HS-5 (cell line): ENCODE data around the gene ACSL5.

Source experiments
- DNase-seq: peaks from one replicate; pipeline ENCODE4 v3.0.0-alpha.2; 2012; ENCODE audit warnings: low read depth

Gene ACSL5

GRCh38 chr10:112465299-112465883 is 91.5 kb downstream of the ACSL5 start:
- no peak for DNase-seq

DNA sequence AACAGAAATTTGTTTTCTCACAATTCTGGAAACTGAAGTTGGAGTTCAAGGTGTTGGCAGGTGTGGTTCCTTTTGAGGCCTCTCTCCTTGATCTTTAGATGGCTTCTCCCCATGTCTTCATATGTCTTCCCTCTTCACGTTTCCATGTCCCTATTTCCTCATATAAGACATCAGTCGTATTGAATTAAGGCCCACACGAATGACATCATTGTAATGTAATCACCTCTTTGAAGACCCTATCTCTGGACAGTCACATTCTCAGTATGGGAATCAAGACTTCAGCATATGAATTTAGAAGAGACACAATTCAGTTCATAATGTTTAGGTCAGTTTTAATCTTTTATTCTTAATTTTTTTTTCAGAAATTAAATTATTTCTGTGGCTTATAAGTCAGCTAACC is 92.9 kb downstream of the ACSL5 start:
- no peak for DNase-seq

DNA sequence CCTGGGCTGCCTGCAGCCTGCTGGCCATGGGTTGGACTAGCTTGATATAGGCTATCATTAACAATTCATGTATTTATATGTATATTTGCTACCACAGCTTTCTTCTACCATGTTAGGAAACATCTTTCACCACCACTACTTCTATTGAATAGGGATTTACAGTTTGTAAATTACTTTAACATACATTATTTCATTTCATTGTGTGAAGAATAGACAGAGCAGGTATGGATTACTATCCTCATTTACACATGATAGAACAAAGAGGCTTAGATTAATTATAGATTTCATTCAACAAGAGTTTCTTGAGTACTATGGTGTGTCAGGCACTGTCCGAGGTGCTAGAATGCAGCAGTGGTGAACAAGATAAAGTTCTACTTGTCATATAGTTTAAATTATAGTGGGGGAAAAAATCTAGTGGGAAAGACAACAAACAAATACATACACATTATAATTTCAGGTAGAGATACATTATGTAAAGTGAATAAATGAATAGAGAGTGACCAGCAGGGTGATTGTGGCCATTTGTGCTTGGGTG is 93.7 kb downstream of the ACSL5 start:
- no peak for DNase-seq

GRCh38 chr10:112471878-112472487 is 98.1 kb downstream of the ACSL5 start:
- no peak for DNase-seq

DNA sequence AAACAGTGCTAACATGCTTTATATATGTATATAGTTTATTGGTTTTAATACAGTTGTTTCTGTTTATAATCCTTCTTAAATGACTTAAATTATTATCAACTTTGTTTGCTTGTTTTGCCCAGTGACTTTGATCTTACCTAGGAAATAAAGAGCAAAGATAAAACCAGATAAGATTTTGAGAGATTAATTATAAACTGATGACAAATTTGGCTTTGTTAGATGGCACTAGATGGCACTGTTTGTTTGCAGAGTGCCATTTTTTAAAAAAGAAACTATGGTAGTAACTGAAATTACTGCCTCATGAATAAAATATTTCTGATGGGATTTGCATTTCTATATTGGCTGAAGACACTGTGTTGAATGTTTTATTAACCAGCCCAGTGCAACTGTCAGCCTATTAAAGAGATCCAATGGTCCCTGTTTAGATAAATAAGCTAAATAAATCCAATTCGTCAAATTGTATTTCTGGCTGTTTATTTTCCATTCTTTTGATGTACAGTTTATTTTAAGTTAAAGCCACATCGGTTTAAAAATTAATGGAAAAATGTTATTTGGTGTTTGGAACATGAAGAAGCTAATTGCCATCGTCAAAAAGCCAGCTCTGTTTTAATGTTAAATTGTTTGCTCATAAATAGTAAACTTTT is 101.8 kb downstream of the ACSL5 start:
- no peak for DNase-seq
